Measurements from ENCODE around the gene RNASEH1. TPM values are rescaled to one million over a fixed set of nuclear protein-coding genes. Genes with fewer than 3 reads are reported as not detected.

RNASEH1 gene
- total and polyA plus RNA-seq, 2 of the 13 experiments (the other 11 are each of a cell fraction or from before 2014, with no cell fraction given) = 14.5 to 57.4 TPM

GRCh38 chr2:3585261-3586109, 27.4 kb upstream of the RNASEH1 start (continued):
- TF ChIP-seq RXRB (CRISPR knock-in tag; IDR thresholded peaks at IDR 0.05; ENCODE audit: borderline replicate concordance) (peak; percentile 98), MTERF4 (CRISPR knock-in tag; IDR thresholded peaks at IDR 0.05) (no peak), SMARCC2 (IDR thresholded peaks at IDR 0.05) (no peak), WIZ (CRISPR knock-in tag; IDR thresholded peaks at IDR 0.05) (no peak), DNMT3B (CRISPR knock-in tag; conservative IDR thresholded peaks at IDR 0.05) (no peak), GABPA (IDR thresholded peaks at IDR 0.05; ENCODE audit: low read depth, low read length) (0 out of 2 replicates have a peak, but pooled peaks have one; percentile 19), GABPA (CRISPR knock-in tag; IDR thresholded peaks at IDR 0.05; ENCODE audit: low read depth) (peak; percentile 68), ZNF430 (CRISPR knock-in tag; IDR thresholded peaks at IDR 0.05) (no peak), ZKSCAN8 (CRISPR knock-in tag; IDR thresholded peaks at IDR 0.05; ENCODE audit: borderline replicate concordance) (no peak), YEATS2 (CRISPR knock-in tag; IDR thresholded peaks at IDR 0.05; ENCODE audit: borderline replicate concordance) (no peak), NFKBIZ (CRISPR knock-in tag; IDR thresholded peaks at IDR 0.05) (no peak), RFXAP (CRISPR knock-in tag; IDR thresholded peaks at IDR 0.05; ENCODE audit: borderline replicate concordance) (peak; percentile 71), ZNF251 (CRISPR knock-in tag; IDR thresholded peaks at IDR 0.05) (no peak), KAT2B (IDR thresholded peaks at IDR 0.05; ENCODE audit: borderline replicate concordance, low read depth, low read length) (no peak), ZNF34 (CRISPR knock-in tag; IDR thresholded peaks at IDR 0.05; ENCODE audit: borderline replicate concordance) (0 out of 2 replicates have a peak, but pooled peaks have one; percentile 60), ZNF326 (CRISPR knock-in tag; IDR thresholded peaks at IDR 0.05; ENCODE audit: borderline replicate concordance) (no peak), KLF9 (CRISPR knock-in tag; IDR thresholded peaks at IDR 0.05; ENCODE audit: low read depth) (no peak), ZNF678 (CRISPR knock-in tag; IDR thresholded peaks at IDR 0.05) (peak; percentile 51)
- TF ChIP-seq, protein P1, sequence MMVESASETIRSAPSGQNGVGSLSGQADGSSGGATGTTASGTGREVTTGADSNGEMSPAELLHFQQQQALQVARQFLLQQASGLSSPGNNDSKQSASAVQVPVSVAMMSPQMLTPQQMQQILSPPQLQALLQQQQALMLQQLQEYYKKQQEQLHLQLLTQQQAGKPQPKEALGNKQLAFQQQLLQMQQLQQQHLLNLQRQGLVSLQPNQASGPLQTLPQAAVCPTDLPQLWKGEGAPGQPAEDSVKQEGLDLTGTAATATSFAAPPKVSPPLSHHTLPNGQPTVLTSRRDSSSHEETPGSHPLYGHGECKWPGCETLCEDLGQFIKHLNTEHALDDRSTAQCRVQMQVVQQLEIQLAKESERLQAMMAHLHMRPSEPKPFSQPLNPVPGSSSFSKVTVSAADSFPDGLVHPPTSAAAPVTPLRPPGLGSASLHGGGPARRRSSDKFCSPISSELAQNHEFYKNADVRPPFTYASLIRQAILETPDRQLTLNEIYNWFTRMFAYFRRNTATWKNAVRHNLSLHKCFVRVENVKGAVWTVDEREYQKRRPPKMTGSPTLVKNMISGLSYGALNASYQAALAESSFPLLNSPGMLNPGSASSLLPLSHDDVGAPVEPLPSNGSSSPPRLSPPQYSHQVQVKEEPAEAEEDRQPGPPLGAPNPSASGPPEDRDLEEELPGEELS (CRISPR knock-in tag; IDR thresholded peaks at IDR 0.05) = peak; percentile 74
- TF ChIP-seq, protein P2, sequence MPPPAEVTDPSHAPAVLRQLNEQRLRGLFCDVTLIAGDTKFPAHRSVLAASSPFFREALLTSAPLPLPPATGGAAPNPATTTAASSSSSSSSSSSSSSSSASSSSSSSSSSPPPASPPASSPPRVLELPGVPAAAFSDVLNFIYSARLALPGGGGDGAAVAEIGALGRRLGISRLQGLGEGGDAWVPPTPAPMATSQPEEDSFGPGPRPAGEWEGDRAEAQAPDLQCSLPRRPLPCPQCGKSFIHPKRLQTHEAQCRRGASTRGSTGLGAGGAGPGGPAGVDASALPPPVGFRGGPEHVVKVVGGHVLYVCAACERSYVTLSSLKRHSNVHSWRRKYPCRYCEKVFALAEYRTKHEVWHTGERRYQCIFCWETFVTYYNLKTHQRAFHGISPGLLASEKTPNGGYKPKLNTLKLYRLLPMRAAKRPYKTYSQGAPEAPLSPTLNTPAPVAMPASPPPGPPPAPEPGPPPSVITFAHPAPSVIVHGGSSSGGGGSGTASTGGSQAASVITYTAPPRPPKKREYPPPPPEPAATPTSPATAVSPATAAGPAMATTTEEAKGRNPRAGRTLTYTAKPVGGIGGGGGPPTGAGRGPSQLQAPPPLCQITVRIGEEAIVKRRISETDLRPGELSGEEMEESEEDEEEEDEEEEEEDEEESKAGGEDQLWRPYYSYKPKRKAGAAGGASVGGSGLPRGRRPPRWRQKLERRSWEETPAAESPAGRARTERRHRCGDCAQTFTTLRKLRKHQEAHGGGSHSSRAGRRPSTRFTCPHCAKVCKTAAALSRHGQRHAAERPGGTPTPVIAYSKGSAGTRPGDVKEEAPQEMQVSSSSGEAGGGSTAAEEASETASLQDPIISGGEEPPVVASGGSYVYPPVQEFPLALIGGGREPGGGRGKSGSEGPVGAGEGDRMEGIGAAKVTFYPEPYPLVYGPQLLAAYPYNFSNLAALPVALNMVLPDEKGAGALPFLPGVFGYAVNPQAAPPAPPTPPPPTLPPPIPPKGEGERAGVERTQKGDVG (CRISPR knock-in tag; IDR thresholded peaks at IDR 0.05; ENCODE audit: borderline replicate concordance) = peak; percentile 77; the same call in 1 of the 2 replicates
- TF ChIP-seq, protein P3, sequence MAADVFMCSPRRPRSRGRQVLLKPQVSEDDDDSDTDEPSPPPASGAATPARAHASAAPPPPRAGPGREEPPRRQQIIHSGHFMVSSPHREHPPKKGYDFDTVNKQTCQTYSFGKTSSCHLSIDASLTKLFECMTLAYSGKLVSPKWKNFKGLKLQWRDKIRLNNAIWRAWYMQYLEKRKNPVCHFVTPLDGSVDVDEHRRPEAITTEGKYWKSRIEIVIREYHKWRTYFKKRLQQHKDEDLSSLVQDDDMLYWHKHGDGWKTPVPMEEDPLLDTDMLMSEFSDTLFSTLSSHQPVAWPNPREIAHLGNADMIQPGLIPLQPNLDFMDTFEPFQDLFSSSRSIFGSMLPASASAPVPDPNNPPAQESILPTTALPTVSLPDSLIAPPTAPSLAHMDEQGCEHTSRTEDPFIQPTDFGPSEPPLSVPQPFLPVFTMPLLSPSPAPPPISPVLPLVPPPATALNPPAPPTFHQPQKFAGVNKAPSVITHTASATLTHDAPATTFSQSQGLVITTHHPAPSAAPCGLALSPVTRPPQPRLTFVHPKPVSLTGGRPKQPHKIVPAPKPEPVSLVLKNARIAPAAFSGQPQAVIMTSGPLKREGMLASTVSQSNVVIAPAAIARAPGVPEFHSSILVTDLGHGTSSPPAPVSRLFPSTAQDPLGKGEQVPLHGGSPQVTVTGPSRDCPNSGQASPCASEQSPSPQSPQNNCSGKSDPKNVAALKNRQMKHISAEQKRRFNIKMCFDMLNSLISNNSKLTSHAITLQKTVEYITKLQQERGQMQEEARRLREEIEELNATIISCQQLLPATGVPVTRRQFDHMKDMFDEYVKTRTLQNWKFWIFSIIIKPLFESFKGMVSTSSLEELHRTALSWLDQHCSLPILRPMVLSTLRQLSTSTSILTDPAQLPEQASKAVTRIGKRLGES (CRISPR knock-in tag; IDR thresholded peaks at IDR 0.05; ENCODE audit: borderline replicate concordance) = no peak

Data from HepG2 (cell line).